Brain microvascular endothelial cell (primary cell): ENCODE measurements around the gene RTKN.

Experiments
- DNase-seq: peaks from one replicate; pipeline ENCODE4 v3.0.0-alpha.2; 2020
- H3K27ac ChIP-seq: fragments of 250-450 bp; sonication (Bioruptor Pico); 2 replicates; pipeline ENCODE4 v1.5.1; 2020; ENCODE audit warnings: mild to moderate bottlenecking, moderate library complexity
- H3K27me3 ChIP-seq: fragments of 250-450 bp; sonication (Bioruptor Pico); replicated peaks from 2 replicates; pipeline ENCODE4 v1.5.1; 2020; ENCODE audit warnings: mild to moderate bottlenecking
- H3K36me3 ChIP-seq: fragments of 250-450 bp; sonication (Bioruptor Pico); replicated peaks from 2 replicates; pipeline ENCODE4 v1.5.1; 2020; ENCODE audit warnings: mild to moderate bottlenecking
- H3K4me3 ChIP-seq: 2 replicates; pipeline ENCODE4 v1.5.1; 2011; ENCODE audit warnings: low read depth, mild to moderate bottlenecking, control low read depth, low read length, moderate library complexity
- CTCF ChIP-seq: IDR thresholded peaks from 2 replicates; pipeline ENCODE4 v1.5.1; 2011; ENCODE audit warnings: low read depth, mild to moderate bottlenecking, moderate library complexity, low read length, control low read depth, inconsistent platforms; ENCODE audit errors: missing control alignments
- in situ Hi-C: cut with HindIII; loops from 2 replicates; pipeline ENCODE4 v1.10.0; 2017; ENCODE audit warnings: low sequenced_read_pairs, low pct_ligation_motif_present

Gene RTKN

GRCh38 chr2:74430502-74430901 is 11.2 kb downstream of the RTKN start:
- H3K36me3 ChIP-seq = peaks cover 32% of the 10 kb centered on the region
- no peak overlapping the region for H3K27ac ChIP-seq
- no peaks in the 10 kb centered on the region for H3K27me3 ChIP-seq
- no peak for TF ChIP-seq CTCF
- H3K4me3 ChIP-seq = no peak overlapping the region
- in situ Hi-C loops = no loop called here
- no peak for DNase-seq

DNA sequence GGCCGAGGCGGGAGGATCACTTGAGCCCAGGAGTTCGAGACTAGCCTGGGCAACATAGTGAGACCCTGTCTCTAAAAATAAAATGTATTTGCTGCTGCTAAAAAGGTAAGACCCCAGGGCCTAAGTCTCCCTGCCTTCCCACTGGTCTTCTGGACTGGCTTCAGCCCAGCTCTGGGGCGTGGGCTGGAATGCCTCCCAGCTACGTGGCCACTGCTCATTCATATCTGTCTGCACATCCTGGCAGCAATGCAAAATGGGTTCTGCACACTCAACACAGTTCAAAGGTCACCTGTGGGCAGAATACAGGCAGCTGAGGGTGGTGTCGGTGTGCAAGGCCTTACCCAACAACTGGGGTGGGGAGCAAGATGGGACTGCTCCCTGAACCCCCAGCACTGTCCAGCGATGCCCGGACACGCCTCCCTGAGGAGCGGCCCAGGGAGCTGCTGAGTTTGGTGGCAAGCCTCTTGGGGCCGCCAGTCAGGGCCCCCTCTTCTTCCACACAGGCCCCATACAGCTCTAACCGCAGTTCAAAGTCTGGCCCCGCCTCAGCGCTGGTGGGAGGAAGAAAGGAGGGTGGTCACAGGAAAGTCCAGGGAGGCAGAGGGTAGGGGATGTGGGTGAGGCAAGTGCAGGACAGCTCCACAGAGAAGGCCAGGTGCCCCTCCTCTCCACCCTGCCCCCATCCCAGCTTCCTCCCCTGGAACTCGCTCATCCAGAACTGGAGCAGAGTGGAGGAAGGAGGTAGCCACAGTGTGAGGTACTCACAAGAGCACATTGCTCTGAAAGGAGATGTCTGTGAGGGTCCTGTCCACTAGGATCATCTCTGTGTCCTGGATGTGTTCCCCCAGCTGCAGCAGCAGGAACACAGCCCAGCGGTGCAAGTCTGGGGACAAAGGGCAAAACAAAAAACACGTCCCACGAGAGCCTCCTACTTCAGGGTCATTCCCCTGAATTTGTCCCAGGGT is 12.0 kb downstream of the RTKN start:
- H3K27me3 ChIP-seq = no peaks in the 10 kb centered on the region
- no peak overlapping the region for H3K27ac ChIP-seq
- H3K4me3 ChIP-seq = no peak overlapping the region
- H3K36me3 ChIP-seq = peaks cover 37% of the 10 kb centered on the region
- no peak for DNase-seq
- no peak for TF ChIP-seq CTCF
- in situ Hi-C loops = no loop called here

DNA sequence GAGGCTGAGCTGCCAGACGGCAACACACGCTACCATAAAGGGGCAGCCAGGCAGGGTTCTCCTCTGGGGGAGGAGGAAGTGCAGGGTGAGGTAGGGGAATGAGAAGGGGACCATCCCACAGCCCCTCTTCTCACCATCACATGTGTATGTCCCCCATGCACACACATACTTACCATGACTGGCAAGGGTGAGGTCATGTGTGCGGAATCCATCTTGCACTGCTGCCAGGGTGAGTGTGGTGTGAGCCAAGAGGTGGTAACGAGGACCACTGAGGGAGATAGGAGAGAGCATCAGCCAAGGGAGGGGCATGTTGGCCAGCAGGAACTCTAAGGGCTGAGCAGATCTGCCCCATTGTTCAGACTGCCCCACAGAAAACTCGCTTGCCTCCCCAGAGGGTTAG is 13.1 kb downstream of the RTKN start:
- in situ Hi-C loops = no loop called here
- H3K27me3 ChIP-seq = no peaks in the 10 kb centered on the region
- H3K4me3 ChIP-seq = no peak overlapping the region
- H3K27ac ChIP-seq = no peak overlapping the region
- TF ChIP-seq CTCF = no peak
- peaks cover 37% of the 10 kb centered on the region for H3K36me3 ChIP-seq
- no peak for DNase-seq

DNA sequence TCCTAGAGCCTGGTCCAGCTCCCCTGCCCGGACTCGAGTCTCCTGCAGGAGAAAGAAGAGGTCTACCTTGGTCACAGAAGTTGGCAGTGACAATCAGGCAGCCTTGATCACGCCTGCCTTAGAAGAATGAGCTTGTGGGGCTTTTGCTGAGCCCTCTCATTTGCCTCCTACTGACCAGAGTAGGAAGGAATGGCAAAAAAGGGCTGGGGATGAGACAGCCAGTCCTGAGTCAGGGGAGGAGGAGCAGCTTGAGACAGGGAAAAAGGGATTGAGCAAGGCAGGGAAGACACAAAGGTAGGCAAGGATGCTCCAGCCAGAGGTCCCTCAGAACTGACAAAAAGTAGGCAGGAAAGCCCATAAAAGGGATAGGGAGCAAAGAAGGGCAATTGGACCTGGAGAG is 14.2 kb downstream of the RTKN start:
- in situ Hi-C loops = no loop called here
- no peak for TF ChIP-seq CTCF
- no peak for DNase-seq
- H3K27ac ChIP-seq = no peak overlapping the region
- H3K27me3 ChIP-seq = no peaks in the 10 kb centered on the region
- peaks cover 37% of the 10 kb centered on the region for H3K36me3 ChIP-seq
- no peak overlapping the region for H3K4me3 ChIP-seq

DNA sequence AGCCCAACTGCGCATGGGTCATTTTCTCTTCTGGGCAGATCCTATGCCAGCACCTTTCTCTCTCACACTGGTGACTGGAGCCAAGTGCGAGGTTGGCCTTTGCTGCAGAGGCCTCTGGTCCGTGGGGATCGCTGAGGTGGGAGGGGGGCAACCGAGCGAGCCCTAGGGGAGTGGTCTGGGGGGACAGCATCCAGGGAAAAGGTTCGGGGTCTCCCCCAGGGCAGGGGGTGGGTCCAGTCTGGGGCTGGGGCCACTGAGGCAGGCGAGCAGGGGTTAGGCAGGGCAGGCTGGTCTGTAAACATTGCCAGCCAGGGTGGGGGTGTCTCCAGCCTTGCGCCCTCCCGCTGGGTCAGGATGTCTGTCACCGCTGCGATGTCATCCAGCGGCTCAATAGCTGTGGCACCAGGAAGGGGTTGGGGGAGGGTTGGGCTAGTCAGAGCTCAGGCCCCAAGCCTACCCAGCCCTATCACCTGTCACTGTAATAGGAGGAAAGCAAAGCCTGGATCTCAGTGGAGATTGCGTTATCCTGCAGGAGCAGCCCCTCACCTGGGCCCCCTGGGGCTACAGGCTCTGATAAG is 15.5 kb downstream of the RTKN start:
- in situ Hi-C loops = no loop called here
- H3K36me3 ChIP-seq = peaks cover 35% of the 10 kb centered on the region

More for the DNA sequence above, 15.5 kb downstream of the RTKN start:
- Histone ChIP-seq H3K27ac (no peak overlapping the region), H3K27me3 (no peaks in the 10 kb centered on the region), H3K4me3 (no peak overlapping the region)
- no peak for DNase-seq
- no peak for TF ChIP-seq CTCF
